Left ventricle myocardium superior (tissue), 1 donor: Measurements from ENCODE around the gene KLK6. TPM values are rescaled to one million over a fixed set of nuclear protein-coding genes. Genes with fewer than 3 reads are reported as not detected.

Experiments used
- ATAC-seq: fragments of 200-7000 bp; cut with Tn5 transposase; one replicate; pipeline ENCODE4 v1.9.1; 2020; ENCODE audit warnings: mild to moderate bottlenecking, moderate library complexity
- DNase-seq: peaks from one replicate; pipeline ENCODE4 v3.0.0-alpha.2; 2020
- intact Hi-C: fragments of 100-400 bp; cut with micrococcal nuclease; formaldehyde crosslinking; loops from one replicate; pipeline ENCODE4 v1.11.0; 2022
- long read RNA-seq: library from polyadenylated mRNA; unstranded; transcript quantifications from one replicate; pipeline ENCODE4 v2.0.0, GENCODE V29; 2021
- total RNA-seq: library from RNA; stranded (reverse); fragmentation: NEBNext Ultra II Directional; extraction: Animal tissue kit (Norgen Biotek cat#: 25700); gene quantifications from one replicate; pipeline ENCODE4 v1.2.1, GENCODE V29; 2021
- donor health status: DM: no; HTN: yes; CAD: no; lungs with severe emphysema.

KLK6 gene
- not detected for total RNA-seq
- long read RNA-seq: 0 reads

- DNase-seq (no peak), ATAC-seq (no peak)
- intact Hi-C loops: no loop called here
These were observed at the start of gene KLK6 for GRCh38 chr19:50969413-50969760. Gene KLK6, minus strand, starts transcription at chr19:50969591. Its CDS starts 1,487 bp downstream, at chr19:50968104.

GRCh38 chr19:51018745-51019543 is 49.6 kb upstream of the KLK6 start:
- DNase-seq: no peak
- peak; percentile 38 for ATAC-seq
- intact Hi-C loops: no loop called here

- DNase-seq (no peak), ATAC-seq (peak; percentile 42)
- intact Hi-C loops: no loop called here
These were observed 47.6 kb upstream of the KLK6 start for GRCh38 chr19:51016798-51017683.

- ATAC-seq (no peak), DNase-seq (no peak)
- intact Hi-C loops: no loop called here
These were observed 46.4 kb upstream of the KLK6 start for GRCh38 chr19:51015691-51016267.

- intact Hi-C loops: no loop called here
- DNase-seq (no peak), ATAC-seq (no peak)
These were observed 44.9 kb upstream of the KLK6 start for GRCh38 chr19:51014242-51014641.

DNA sequence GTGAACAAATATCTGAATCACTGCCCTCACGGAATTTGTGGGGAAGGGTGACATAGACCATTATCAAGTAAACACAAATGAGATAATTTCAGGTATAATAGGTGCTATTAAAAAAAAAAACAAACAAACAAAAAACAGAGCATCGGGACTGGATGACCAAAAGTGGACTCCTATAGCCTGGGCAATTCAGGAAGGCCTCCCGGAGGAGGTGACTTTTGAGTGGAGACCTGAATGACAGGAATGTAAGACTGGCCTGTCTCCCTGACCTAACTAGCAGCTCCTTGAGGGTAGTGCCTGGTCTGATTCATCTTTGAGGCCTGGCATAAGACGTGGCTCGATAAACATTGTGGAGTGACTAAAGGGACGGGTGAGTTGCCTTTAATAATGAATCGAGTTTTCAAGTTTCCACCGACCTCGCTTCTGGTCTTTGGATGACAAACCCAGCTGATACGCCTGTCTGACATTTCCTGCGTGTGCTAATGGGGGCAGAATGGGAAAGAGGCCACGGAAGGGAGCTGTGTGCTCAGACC is 43.3 kb upstream of the KLK6 start:
- no peak for ATAC-seq
- intact Hi-C loops: no loop called here
- DNase-seq: no peak

DNA sequence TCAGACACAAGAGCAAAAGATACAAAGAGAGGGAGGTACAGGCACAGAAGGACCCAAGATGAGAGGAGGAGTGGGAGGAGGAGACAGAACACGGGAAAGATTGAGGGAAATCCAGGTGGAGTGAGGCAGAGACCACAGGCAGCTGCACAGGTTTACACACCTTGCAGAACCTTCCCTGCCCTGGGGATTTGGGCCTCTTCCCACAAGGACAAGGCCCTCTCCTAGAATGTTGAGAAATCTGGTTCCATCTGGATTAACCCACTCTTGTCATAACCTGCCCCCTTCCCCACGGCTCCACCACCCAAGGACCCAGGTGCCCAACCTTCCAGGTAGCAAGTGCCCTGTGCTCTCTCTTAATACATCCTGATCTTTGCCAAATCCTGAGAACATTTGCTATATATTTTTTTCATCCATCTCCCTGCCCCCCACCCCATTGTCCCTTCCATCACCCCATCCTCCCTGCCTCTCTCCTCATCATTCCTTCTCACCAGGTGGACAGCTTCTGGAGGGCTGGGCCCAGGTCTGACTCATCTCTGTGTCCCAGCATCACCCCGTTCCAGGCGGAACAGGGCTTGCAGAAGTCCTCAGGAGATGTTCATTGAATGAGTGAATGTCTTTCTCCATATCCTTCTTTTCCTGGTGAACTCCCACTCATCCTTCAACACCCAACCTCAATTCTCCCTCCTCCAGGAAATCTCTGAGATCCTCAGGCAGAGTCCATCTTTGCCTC is 40.8 kb upstream of the KLK6 start:
- intact Hi-C loops: no loop called here
- DNase-seq: no peak

DNA sequence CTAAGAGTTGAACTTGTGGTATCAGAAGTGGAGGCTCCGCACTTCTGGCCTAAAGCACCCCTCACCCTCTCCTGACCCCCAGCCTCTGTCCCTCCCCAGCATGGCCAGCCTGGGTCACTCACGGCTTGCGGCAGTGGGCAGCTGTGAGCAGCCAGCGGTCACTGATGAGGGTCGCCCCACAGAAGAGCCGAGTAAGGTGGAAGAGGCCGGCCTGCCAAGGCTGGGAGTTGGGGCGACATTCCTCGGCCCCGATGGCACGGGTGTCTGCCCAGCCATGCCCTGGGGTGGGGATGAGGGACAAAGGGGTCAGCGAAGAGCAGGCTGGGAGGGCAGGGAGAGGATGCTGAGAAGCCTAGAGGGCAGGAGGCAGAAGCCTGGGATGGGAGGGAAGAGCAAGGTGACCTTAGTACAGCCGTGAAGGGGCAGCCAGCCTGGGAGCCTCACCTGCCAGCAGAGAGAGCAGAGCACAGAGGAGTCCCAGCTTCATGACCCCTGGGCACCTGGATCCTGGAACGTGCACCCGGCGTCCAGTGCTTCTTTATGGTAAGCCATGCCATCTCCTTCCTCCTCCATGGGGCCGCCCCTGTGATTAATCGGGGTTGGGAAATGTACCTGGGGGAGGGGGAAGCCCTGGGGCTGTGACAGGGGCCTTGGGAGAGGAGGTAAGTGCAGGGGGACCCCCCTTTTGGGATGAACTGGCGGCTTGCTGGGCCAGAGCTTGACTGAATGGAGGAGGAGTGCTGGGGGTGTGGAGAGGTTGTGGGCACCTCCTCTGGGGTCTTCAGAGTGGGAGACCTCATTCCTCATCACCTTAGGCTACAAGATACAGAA is 39.9 kb upstream of the KLK6 start:
- ATAC-seq (no peak), DNase-seq (no peak)
- intact Hi-C loops: no loop called here

More for the DNA sequence above, 40.8 kb upstream of the KLK6 start:
- no peak for ATAC-seq

DNA sequence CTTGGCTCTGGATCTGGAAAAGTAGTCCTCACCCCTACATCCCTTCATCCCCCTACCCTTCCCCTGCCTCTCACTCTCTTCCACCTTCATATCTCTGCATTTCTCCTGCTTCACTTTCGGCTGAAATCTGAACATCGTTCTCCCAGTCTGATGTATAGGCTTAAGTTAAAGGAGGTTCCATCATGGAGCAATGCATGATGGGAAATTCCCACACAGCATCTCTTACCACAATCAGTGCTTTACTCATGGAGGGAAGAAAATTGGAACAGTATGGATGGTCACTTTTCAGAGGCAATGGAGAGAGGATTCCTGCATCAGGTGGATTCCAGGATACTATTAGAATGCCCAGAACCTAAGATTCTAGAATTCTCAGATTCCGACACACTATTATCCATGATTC is 38.1 kb upstream of the KLK6 start:
- ATAC-seq (no peak), DNase-seq (no peak)
- intact Hi-C loops: no loop called here

GRCh38 chr19:51006406-51006805 is 37.0 kb upstream of the KLK6 start:
- no peak for DNase-seq
- ATAC-seq: no peak
- intact Hi-C loops: no loop called here

- no peak for DNase-seq
- intact Hi-C loops: no loop called here
- ATAC-seq: no peak
These were observed 35.9 kb upstream of the KLK6 start for GRCh38 chr19:51005248-51005647.

- intact Hi-C loops: no loop called here
- ATAC-seq: no peak
- DNase-seq: no peak
These were observed 33.9 kb upstream of the KLK6 start for GRCh38 chr19:51003316-51003715.

GRCh38 chr19:51002542-51003311 is 33.3 kb upstream of the KLK6 start:
- no peak for DNase-seq
- intact Hi-C loops: no loop called here
- no peak for ATAC-seq

DNA sequence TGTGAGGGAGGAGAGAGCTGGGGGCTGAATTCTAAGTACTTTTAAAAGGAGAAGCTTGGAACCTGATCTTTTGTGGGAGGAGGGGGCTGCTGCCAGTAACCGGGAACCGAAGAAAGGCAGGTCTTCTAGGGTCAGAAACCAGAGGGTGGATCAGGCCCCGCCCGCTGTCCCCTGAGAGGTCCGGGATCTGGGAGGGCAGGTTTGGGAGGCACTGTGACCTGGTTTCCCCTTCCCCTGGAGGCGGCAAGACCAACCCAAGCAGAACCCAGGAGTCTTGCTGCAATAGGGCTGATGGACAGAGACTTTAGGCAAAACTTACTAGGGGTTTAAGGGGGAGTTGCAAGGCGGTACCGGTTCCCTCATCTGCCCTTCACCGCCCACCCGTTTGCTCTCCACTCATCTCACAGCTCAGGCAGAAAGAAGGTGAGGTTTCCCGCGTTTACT is 32.7 kb upstream of the KLK6 start:
- intact Hi-C loops: no loop called here
- DNase-seq: no peak
- no peak for ATAC-seq

DNA sequence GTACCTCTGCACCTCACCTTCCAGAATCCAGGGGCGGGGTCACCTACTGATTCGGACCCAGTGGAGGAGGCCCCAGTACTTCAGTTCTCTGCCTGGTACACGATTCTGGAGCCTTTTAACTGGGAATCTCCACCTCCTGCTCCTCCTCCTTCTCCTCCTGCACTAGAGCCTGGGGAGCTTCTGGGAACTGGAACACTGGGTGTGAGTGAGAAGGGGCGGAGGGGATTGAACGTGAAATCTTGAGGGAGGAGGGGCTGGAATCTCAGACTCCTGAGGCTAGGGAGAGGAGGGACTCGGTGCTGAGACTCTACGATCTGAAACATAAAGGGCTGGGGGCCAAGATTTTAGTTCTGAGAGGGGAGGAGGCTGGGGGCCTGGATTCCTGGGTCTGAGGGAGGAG is 32.1 kb upstream of the KLK6 start, which contains the start of gene KLK8:
KLK8 (minus strand) TSS at position 90 of the 400 bp plus-strand sequence. CDS start 437 bp downstream, outside the sequence.
- DNase-seq: no peak
- no peak for ATAC-seq
- intact Hi-C loops: no loop called here

DNA sequence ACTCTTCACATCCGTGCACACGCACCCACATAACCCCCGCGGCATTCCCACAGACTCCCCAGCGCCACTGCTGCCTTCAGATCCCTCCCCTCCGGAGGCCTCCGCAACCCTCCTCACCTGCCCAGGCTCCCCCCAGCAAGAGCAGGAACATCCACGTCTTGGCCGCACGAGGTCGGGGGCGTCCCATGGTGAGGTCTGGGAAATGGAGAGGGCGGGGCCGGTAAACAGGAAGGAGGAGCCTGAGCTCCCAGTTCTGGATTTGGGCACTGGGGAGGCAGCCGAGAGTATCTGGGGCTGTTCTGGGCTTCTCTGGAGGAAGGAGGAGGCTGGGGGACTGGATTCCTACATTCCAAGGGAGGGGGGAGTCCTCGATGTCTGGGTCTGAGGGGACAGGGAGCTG is 31.6 kb upstream of the KLK6 start:
- no peak for DNase-seq
- ATAC-seq: no peak
- intact Hi-C loops: no loop called here

DNA sequence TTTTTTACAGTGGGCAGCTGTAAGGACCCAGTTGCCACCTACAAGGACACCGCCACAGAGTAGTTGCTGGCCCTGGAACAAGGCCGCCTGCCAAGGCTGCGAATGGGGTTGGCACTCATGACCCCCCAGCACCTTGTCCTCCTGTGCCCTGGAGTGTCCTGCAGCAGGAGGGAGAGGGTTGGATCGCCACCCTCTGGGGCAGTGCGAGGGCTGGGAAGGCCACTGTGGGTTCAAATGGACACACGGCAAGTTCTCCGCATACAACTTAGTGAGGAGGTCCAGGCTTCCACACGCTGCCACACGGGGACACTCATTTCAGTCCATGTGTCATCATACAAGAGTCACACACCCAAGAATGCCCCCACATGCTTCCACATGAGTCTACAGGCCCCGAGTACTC is 31.0 kb upstream of the KLK6 start:
- DNase-seq (no peak), ATAC-seq (no peak)
- intact Hi-C loops: no loop called here

DNA sequence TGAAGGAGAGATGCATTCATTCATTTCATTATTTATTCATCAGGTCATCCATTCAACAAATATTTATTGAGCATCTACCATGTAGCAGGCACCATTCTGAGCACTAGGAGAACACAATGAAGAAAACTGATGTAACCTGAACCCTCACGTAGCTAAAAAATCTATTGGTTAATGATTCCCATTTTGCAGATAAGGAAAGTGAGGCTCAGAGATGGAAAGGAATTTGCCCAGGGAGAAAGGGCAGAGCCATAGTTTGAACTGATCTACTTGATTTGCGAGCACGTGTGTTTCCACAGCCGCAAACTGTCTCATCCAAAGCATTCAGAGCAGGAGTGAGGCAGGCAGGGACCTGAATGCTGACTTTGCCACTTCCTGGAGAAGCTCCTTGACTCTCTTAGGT is 29.3 kb upstream of the KLK6 start:
- intact Hi-C loops: no loop called here
- ATAC-seq: no peak
- no peak for DNase-seq
